Measurements from ENCODE around the gene MAD1L1.
"Not testable (repeated sequence)": the region's sequence is repeated elsewhere in the genome, so short reads cannot be mapped to it uniquely, and the experiment has no call there.

MAD1L1 gene

GRCh38 chr7:1883834-1884582, 348.7 kb downstream of the MAD1L1 start:
- no peaks in the 10 kb centered on the region for H3K4me1 ChIP-seq (ENCODE audit: low read depth, poor library complexity, severe bottlenecking)
- H3K4me2 ChIP-seq: no peak overlapping the region
- no peaks in the 10 kb centered on the region for H3K36me3 ChIP-seq (ENCODE audit: insufficient read depth)
- no peaks in the 10 kb centered on the region for H3K27me3 ChIP-seq (ENCODE audit: insufficient read depth, low read depth)
- H3K79me2 ChIP-seq (ENCODE audit: insufficient read depth, low read depth): no peaks in the 10 kb centered on the region
- no peak overlapping the region for H3K4me3 ChIP-seq (IDR thresholded peaks at IDR 0.05; ENCODE audit: insufficient read depth, low read depth, low read length)
- no peak for TF ChIP-seq CTCF (conservative IDR thresholded peaks at IDR 0.05; ENCODE audit: low read depth, low read length)
- no peaks in the 10 kb centered on the region for H4K20me1 ChIP-seq (ENCODE audit: insufficient read depth)
- H3K27ac ChIP-seq: no peak overlapping the region
- H2AFZ ChIP-seq (ENCODE audit: low read depth): no peak overlapping the region
- no peak overlapping the region for H3K9ac ChIP-seq

GRCh38 chr7:1883031-1883761, 349.5 kb downstream of the MAD1L1 start:
- no peaks in the 10 kb centered on the region for H4K20me1 ChIP-seq (ENCODE audit: insufficient read depth)
- no peak overlapping the region for H2AFZ ChIP-seq (ENCODE audit: low read depth)
- no peak overlapping the region for H3K9ac ChIP-seq
- H3K4me3 ChIP-seq (IDR thresholded peaks at IDR 0.05; ENCODE audit: insufficient read depth, low read depth, low read length): no peak overlapping the region
- no peaks in the 10 kb centered on the region for H3K27me3 ChIP-seq (ENCODE audit: insufficient read depth, low read depth)
- no peaks in the 10 kb centered on the region for H3K36me3 ChIP-seq (ENCODE audit: insufficient read depth)
- H3K4me2 ChIP-seq: no peak overlapping the region
- H3K79me2 ChIP-seq (ENCODE audit: insufficient read depth, low read depth): no peaks in the 10 kb centered on the region
- H3K27ac ChIP-seq: no peak overlapping the region
- no peaks in the 10 kb centered on the region for H3K4me1 ChIP-seq (ENCODE audit: low read depth, poor library complexity, severe bottlenecking)
- TF ChIP-seq CTCF (conservative IDR thresholded peaks at IDR 0.05; ENCODE audit: low read depth, low read length): no peak

- Histone ChIP-seq H3K4me3 (IDR thresholded peaks at IDR 0.05; ENCODE audit: insufficient read depth, low read depth, low read length) (no peak overlapping the region), H3K4me1 (ENCODE audit: low read depth, poor library complexity, severe bottlenecking) (no peaks in the 10 kb centered on the region), H3K79me2 (ENCODE audit: insufficient read depth, low read depth) (no peaks in the 10 kb centered on the region), H3K27me3 (ENCODE audit: insufficient read depth, low read depth) (no peaks in the 10 kb centered on the region), H3K4me2 (no peak overlapping the region), H4K20me1 (ENCODE audit: insufficient read depth) (no peaks in the 10 kb centered on the region), H3K9ac (no peak overlapping the region), H2AFZ (ENCODE audit: low read depth) (no peak overlapping the region), H3K36me3 (ENCODE audit: insufficient read depth) (no peaks in the 10 kb centered on the region), H3K27ac (no peak overlapping the region)
- no peak for TF ChIP-seq CTCF (conservative IDR thresholded peaks at IDR 0.05; ENCODE audit: low read depth, low read length)
Observed at GRCh38 chr7:1882451-1882850, 350.3 kb downstream of the MAD1L1 start.

GRCh38 chr7:1881946-1882345, 350.8 kb downstream of the MAD1L1 start:
- Histone ChIP-seq H3K27me3 (ENCODE audit: insufficient read depth, low read depth) (no peaks in the 10 kb centered on the region), H3K4me1 (ENCODE audit: low read depth, poor library complexity, severe bottlenecking) (no peaks in the 10 kb centered on the region), H4K20me1 (ENCODE audit: insufficient read depth) (no peaks in the 10 kb centered on the region), H3K4me2 (no peak overlapping the region), H3K27ac (no peak overlapping the region), H3K79me2 (ENCODE audit: insufficient read depth, low read depth) (no peaks in the 10 kb centered on the region), H3K36me3 (ENCODE audit: insufficient read depth) (no peaks in the 10 kb centered on the region), H3K9ac (no peak overlapping the region), H2AFZ (ENCODE audit: low read depth) (no peak overlapping the region), H3K4me3 (IDR thresholded peaks at IDR 0.05; ENCODE audit: insufficient read depth, low read depth, low read length) (no peak overlapping the region)
- no peak for TF ChIP-seq CTCF (conservative IDR thresholded peaks at IDR 0.05; ENCODE audit: low read depth, low read length)

- not testable (repeated sequence) for H4K20me1 ChIP-seq (ENCODE audit: insufficient read depth); H3K4me2 ChIP-seq; H3K4me1 ChIP-seq (ENCODE audit: low read depth, poor library complexity, severe bottlenecking); H3K79me2 ChIP-seq (ENCODE audit: insufficient read depth, low read depth); H2AFZ ChIP-seq (ENCODE audit: low read depth); H3K9ac ChIP-seq; H3K27ac ChIP-seq; H3K4me3 ChIP-seq (IDR thresholded peaks at IDR 0.05; ENCODE audit: insufficient read depth, low read depth, low read length); H3K36me3 ChIP-seq (ENCODE audit: insufficient read depth); H3K27me3 ChIP-seq (ENCODE audit: insufficient read depth, low read depth)
Observed at GRCh38 chr7:1876641-1877040, 356.1 kb downstream of the MAD1L1 start.

- H3K36me3 ChIP-seq (ENCODE audit: insufficient read depth); H2AFZ ChIP-seq (ENCODE audit: low read depth); H3K4me2 ChIP-seq; H3K4me3 ChIP-seq (IDR thresholded peaks at IDR 0.05; ENCODE audit: insufficient read depth, low read depth, low read length); H3K27me3 ChIP-seq (ENCODE audit: insufficient read depth, low read depth); H4K20me1 ChIP-seq (ENCODE audit: insufficient read depth); H3K27ac ChIP-seq; H3K4me1 ChIP-seq (ENCODE audit: low read depth, poor library complexity, severe bottlenecking); H3K79me2 ChIP-seq (ENCODE audit: insufficient read depth, low read depth); H3K9ac ChIP-seq: not testable (repeated sequence)
Observed at GRCh38 chr7:1875392-1876199, 357.1 kb downstream of the MAD1L1 start.
